Hepatocyte (in vitro differentiated cells): ENCODE results near the gene SLC44A4. TPM values are rescaled to one million over a fixed set of nuclear protein-coding genes. Genes with fewer than 3 reads are reported as not detected.

Experiments used
- DNase-seq: peaks from one replicate; pipeline ENCODE4 v3.0.0-alpha.2; 2016; ENCODE audit warnings: low spot score
- H2AFZ ChIP-seq: fragments of 200-600 bp; sonication (generic); 2 replicates; pipeline ENCODE4 v1.6.0; 2016; ENCODE audit warnings: antibody characterized with exemption, mild to moderate bottlenecking
- H3K27ac ChIP-seq: fragments of 200-600 bp; sonication (generic); 2 replicates; pipeline ENCODE4 v1.5.1; 2016; ENCODE audit warnings: mild to moderate bottlenecking
- H3K27me3 ChIP-seq: fragments of 200-600 bp; sonication (generic); 2 replicates; pipeline ENCODE4 v1.6.1; 2016
- H3K36me3 ChIP-seq: fragments of 200-600 bp; sonication (generic); replicated peaks from 2 replicates; pipeline ENCODE4 v1.5.1; 2016; ENCODE audit warnings: low read depth; ENCODE audit not compliant: insufficient read depth
- H3K4me1 ChIP-seq: fragments of 200-600 bp; sonication (generic); 2 replicates; pipeline ENCODE4 v1.5.1; 2016; ENCODE audit warnings: mild to moderate bottlenecking, moderate library complexity; ENCODE audit not compliant: insufficient read depth
- H3K4me2 ChIP-seq: fragments of 200-600 bp; sonication (generic); 2 replicates; pipeline ENCODE4 v1.6.0; 2016
- H3K4me3 ChIP-seq: fragments of 200-600 bp; sonication (generic); 2 replicates; pipeline ENCODE4 v1.5.1; 2016; ENCODE audit warnings: mild to moderate bottlenecking
- H3K79me2 ChIP-seq: fragments of 200-600 bp; sonication (generic); 2 replicates; pipeline ENCODE4 v1.6.0; 2017; ENCODE audit warnings: mild to moderate bottlenecking
- H3K9me2 ChIP-seq: fragments of 200-600 bp; sonication (generic); replicated peaks from 2 replicates; pipeline ENCODE4 v1.6.0; 2017; ENCODE audit warnings: mild to moderate bottlenecking; ENCODE audit not compliant: insufficient read depth
- H3K9me3 ChIP-seq: fragments of 200-600 bp; sonication (generic); 2 replicates; pipeline ENCODE4 v1.5.1; 2016; ENCODE audit warnings: low read depth, mild to moderate bottlenecking
- H4K20me1 ChIP-seq: fragments of 200-600 bp; sonication (generic); 2 replicates; pipeline ENCODE4 v1.6.0; 2016; ENCODE audit warnings: mild to moderate bottlenecking; ENCODE audit not compliant: insufficient read depth, poor library complexity, severe bottlenecking
- CTCF ChIP-seq: fragments of 200-600 bp; sonication (generic); IDR thresholded peaks from 2 replicates; pipeline ENCODE4 v1.5.1; 2016; ENCODE audit warnings: antibody characterized with exemption, mild to moderate bottlenecking; ENCODE audit not compliant: poor library complexity
- EZH2 ChIP-seq: fragments of 200-600 bp; sonication (generic); IDR thresholded peaks from 2 replicates; pipeline ENCODE4 v1.6.1; 2016; ENCODE audit warnings: antibody characterized with exemption, mild to moderate bottlenecking, borderline replicate concordance
- EZH2phosphoT487 ChIP-seq: fragments of 200-600 bp; sonication (generic); IDR thresholded peaks from one replicate; pipeline ENCODE4 v1.6.1; 2018; ENCODE audit warnings: antibody characterized with exemption, mild to moderate bottlenecking, low read depth, moderate library complexity; ENCODE audit not compliant: unreplicated experiment, severe bottlenecking
- WGBS: methylation state at CpG from one replicate; pipeline ENCODE4 v1.1.6; 2016; ENCODE audit warnings: low lambda C conversion rate; ENCODE audit errors: missing lambda C conversion rate; 5-methylcytosine and 5-hydroxymethylcytosine counted together
- polyA plus RNA-seq: library from polyadenylated mRNA; unstranded; fragments of >200 nt; fragmentation: Nextera tagmentation; extraction: Ambion mirVana; gene quantifications from 2 replicates; pipeline ENCODE4 v1.2.1, GENCODE V29; 2016
- total RNA-seq: library from RNA; depleted of rRNA; stranded (reverse); fragments of >200 nt; gene quantifications from 2 replicates; pipeline ENCODE4 v1.2.3, GENCODE V29; 2014

Gene SLC44A4
- total and polyA plus RNA-seq, 2 experiments from 2014 or later, result 76.2 to 90.8 TPM

DNA sequence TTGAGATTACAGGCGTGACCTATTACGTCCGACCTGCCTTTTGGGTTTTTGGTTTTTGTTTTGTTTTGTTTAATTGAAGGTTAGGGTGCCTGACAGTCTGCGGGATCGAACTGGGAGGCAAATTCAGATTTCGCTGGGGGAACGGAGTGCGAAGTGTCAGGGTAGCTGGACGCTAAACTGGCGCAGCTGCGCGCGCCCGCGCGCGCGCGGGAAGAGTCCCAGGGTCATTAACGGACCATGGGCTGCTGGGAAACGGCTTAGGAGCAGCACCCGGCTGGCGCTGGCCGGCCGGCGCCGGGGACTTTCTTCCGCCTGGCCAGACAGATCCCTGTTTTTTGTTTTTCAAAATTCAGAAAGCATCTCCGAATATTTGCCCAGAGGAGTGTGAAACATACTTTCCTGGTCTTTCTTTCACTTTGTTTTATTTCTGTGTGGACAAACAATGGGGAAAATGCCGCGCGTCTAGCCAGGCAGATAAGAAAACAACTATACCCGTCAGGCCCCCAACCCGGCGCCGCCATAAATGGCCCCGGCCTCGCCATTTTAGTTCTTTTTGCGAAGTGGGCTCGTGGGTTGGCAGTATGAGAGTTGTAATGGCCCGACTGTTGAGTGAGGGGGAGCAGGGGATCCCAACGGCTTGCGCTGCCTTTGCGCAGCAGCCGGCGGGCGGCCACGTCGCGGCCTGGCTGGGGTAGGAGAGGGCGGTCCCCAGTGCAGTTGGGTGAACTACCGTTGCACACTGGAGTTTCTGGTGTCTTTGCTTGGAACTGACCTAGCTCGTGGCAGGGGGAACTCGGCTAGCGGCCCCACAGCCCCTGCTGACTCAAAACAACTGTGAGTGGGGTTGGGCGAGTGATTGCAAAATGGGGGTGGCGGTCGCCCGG lies 44.2 kb downstream of the SLC44A4 start:
- H3K27ac ChIP-seq, result peak overlapping the region; percentile 88
- peaks cover 29% of the 10 kb centered on the region for H4K20me1 ChIP-seq
- H3K4me1 ChIP-seq, result peaks cover 28% of the 10 kb centered on the region
- H2AFZ ChIP-seq, result peak overlapping the region; percentile 51
- DNase-seq, result peak; percentile 94
- H3K79me2 ChIP-seq, result peaks cover 78% of the 10 kb centered on the region
- no peaks in the 10 kb centered on the region for H3K9me2 ChIP-seq
- H3K27me3 ChIP-seq, result no peaks in the 10 kb centered on the region
- H3K4me2 ChIP-seq, result peak overlapping the region; percentile 82
- H3K4me3 ChIP-seq, result peak overlapping the region; percentile 62
- WGBS, result 2% methylated on average over 59 of the region's 59 CpGs
- no peaks in the 10 kb centered on the region for H3K9me3 ChIP-seq
- no peaks in the 10 kb centered on the region for H3K36me3 ChIP-seq
- TF ChIP-seq EZH2, result no peak
- TF ChIP-seq EZH2phosphoT487, result no peak
- TF ChIP-seq CTCF, result no peak

GRCh38 chr6:31831350-31832215 lies 47.2 kb downstream of the SLC44A4 start:
- 92% methylated on average over 15 of the region's 15 CpGs for WGBS
- peaks cover 4% of the 10 kb centered on the region for H4K20me1 ChIP-seq
- no peaks in the 10 kb centered on the region for H3K36me3 ChIP-seq
- no peaks in the 10 kb centered on the region for H3K9me2 ChIP-seq
- H3K4me2 ChIP-seq, result peak overlapping the region; percentile 85
- TF ChIP-seq EZH2 (no peak), EZH2phosphoT487 (no peak), CTCF (no peak)
- H3K27me3 ChIP-seq, result no peaks in the 10 kb centered on the region
- no peak for DNase-seq
- peaks cover 54% of the 10 kb centered on the region for H3K79me2 ChIP-seq
- H2AFZ ChIP-seq, result no peak overlapping the region
- peaks cover 15% of the 10 kb centered on the region for H3K4me1 ChIP-seq
- H3K9me3 ChIP-seq, result no peaks in the 10 kb centered on the region
- H3K4me3 ChIP-seq, result peak overlapping the region; percentile 75
- H3K27ac ChIP-seq, result peak overlapping the region; percentile 86

DNA sequence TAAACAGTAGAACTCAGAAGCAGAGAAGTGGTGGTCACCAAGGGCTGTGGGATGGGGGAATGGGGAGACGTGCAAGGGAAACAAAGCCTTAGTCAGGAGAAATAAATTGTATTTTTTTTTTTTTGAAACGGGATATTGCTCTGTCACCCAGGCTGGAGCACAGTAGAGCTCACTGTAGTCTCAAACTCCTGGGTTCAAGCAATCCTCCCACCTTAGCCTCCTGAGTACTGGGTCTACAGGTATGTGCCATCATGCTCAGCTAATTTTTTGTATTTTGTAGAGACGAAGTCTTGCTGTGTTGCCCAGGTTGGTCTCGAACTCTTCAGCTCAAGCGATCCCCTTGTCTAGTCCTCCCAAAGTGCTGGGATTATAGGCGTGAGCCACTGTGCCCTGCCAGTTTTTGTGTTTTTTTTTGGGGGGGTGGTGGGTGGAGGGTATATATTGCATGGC lies 47.9 kb downstream of the SLC44A4 start:
- H3K27ac ChIP-seq, result peak overlapping the region; percentile 86
- no peak for DNase-seq
- no peaks in the 10 kb centered on the region for H3K27me3 ChIP-seq
- peak overlapping the region; percentile 75 for H3K4me3 ChIP-seq
- peaks cover 48% of the 10 kb centered on the region for H3K79me2 ChIP-seq
- peaks cover 22% of the 10 kb centered on the region for H3K4me1 ChIP-seq
- 74% methylated on average over 6 of the region's 6 CpGs for WGBS
- no peak for TF ChIP-seq EZH2phosphoT487
- no peaks in the 10 kb centered on the region for H4K20me1 ChIP-seq
- H2AFZ ChIP-seq, result peak overlapping the region; percentile 41
- H3K9me2 ChIP-seq, result no peaks in the 10 kb centered on the region
- peak overlapping the region; percentile 85 for H3K4me2 ChIP-seq
- H3K9me3 ChIP-seq, result no peaks in the 10 kb centered on the region
- H3K36me3 ChIP-seq, result no peaks in the 10 kb centered on the region
